ENCODE data around the gene SLC22A6. TPM values are rescaled to one million over a fixed set of nuclear protein-coding genes. Genes with fewer than 3 reads are reported as not detected.

SLC22A6 gene
- total and polyA plus RNA-seq, 2 experiments from 2014 or later, result not detected

DNA sequence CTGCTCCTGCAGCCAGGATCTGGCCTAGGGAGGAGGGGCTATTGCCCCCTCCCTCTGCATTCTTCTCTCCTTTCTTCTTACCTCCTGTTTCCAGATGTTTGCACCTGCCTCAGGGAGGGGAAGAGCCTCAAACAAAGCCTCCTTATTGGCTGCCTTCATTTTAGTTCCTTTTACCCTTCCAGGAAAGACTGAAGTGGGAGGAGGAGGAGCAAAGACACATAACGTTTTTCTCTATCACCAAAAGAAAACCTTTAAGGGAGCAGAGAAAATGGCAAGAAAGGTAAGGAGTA lies 50.3 kb downstream of the SLC22A6 start (continued):
- TF ChIP-seq ZNF462 (CRISPR knock-in tag; IDR thresholded peaks at IDR 0.05), result no peak

DNA sequence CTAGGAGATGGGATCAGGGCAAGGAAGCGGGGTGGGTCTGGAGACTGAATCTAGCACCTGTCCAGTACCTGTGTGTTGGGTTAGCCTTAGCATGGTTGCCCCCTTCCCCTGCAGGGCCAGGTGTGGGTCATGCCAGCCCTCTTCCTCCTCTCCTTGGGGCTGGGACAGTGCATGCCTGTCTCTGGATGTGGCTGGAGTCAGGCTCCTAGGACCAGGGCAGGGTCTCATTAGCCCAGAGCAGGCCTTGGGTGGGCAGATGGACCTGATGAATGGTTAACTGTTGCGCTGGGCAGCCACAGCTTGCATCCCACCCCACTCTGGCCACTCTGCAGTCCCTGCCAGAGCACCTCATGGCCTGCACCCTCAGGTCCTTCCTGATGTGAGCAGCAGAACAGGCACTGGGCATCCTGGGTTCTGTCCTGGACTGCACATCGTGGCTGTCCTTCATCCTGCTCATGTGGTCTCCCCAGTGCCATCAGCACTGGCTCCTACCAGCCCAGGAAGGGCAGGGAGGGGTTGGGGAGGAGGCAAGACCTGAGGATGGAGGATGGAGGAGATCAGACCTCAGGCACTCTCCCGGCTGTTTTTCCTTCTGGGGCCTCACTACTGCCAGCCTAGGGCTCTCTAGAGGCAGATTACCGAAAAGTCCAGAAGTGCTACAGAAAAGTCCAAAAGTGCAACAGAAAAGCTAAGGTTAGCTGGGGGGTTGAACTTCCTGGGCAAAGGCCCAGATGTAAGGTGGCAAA lies 50.8 kb downstream of the SLC22A6 start:
- no peaks in the 10 kb centered on the region for H3K36me3 ChIP-seq (ENCODE audit: insufficient read depth)
- no peak overlapping the region for H3K27ac ChIP-seq (ENCODE audit: low read depth)
- peaks cover 23% of the 10 kb centered on the region for H3K4me1 Mint-ChIP-seq
- H3K4me3 ChIP-seq, result no peak overlapping the region
- peaks cover 19% of the 10 kb centered on the region for H3K27me3 Mint-ChIP-seq (ENCODE audit: insufficient read depth, low read depth, poor library complexity)
- H3K4me1 ChIP-seq (ENCODE audit: insufficient read depth), result peaks cover 9% of the 10 kb centered on the region
- no peak overlapping the region for H3K27ac Mint-ChIP-seq
- H3K27me3 ChIP-seq (ENCODE audit: insufficient read depth), result peaks cover 17% of the 10 kb centered on the region
- H3F3A ChIP-seq (replicated peaks; ENCODE audit: low read depth), result no peaks in the 10 kb centered on the region
- H3K4me2 ChIP-seq, result no peak overlapping the region
- no peak for DNase-seq (ENCODE audit: low spot score)
- no peak overlapping the region for H3K4me3 Mint-ChIP-seq
- H3K9me3 Mint-ChIP-seq, result peaks cover 10% of the 10 kb centered on the region
- ATAC-seq, result no peak
- H4K20me1 ChIP-seq (replicated peaks; ENCODE audit: insufficient read depth), result no peaks in the 10 kb centered on the region
- no peaks in the 10 kb centered on the region for H3K79me2 ChIP-seq (replicated peaks; ENCODE audit: insufficient read depth)
- H3K36me3 Mint-ChIP-seq (ENCODE audit: low read depth), result peaks cover 7% of the 10 kb centered on the region; the same call in 1 of the 3 replicates
- H2AFZ ChIP-seq, result no peak overlapping the region
- no peaks in the 10 kb centered on the region for H3K9me2 ChIP-seq (ENCODE audit: insufficient read depth)
- no peak for TF ChIP-seq STAT1 (IDR thresholded peaks at IDR 0.05; ENCODE audit: unreplicated experiment)
- no peak for TF ChIP-seq CTCF (conservative IDR thresholded peaks at IDR 0.05; ENCODE audit: low read depth in 2 of 2)
- TF ChIP-seq EZH2 (IDR thresholded peaks at IDR 0.05; ENCODE audit: low read depth, unreplicated experiment), result no peak
- TF ChIP-seq, protein P1, sequence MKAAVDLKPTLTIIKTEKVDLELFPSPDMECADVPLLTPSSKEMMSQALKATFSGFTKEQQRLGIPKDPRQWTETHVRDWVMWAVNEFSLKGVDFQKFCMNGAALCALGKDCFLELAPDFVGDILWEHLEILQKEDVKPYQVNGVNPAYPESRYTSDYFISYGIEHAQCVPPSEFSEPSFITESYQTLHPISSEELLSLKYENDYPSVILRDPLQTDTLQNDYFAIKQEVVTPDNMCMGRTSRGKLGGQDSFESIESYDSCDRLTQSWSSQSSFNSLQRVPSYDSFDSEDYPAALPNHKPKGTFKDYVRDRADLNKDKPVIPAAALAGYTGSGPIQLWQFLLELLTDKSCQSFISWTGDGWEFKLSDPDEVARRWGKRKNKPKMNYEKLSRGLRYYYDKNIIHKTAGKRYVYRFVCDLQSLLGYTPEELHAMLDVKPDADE (IDR thresholded peaks at IDR 0.05), result no peak
- no peak for TF ChIP-seq EZH2phosphoT487 (IDR thresholded peaks at IDR 0.05; ENCODE audit: unreplicated experiment)
- no peak for TF ChIP-seq REST (IDR thresholded peaks at IDR 0.05; ENCODE audit: unreplicated experiment)
- no peak for TF ChIP-seq NANOG (IDR thresholded peaks at IDR 0.05; ENCODE audit: borderline replicate concordance)
- no peak for TF ChIP-seq ZNF331 (CRISPR knock-in tag; IDR thresholded peaks at IDR 0.05; ENCODE audit: low read depth)
- no peak for TF ChIP-seq ZNF114 (CRISPR knock-in tag; IDR thresholded peaks at IDR 0.05)
- no peak for TF ChIP-seq JUNB (IDR thresholded peaks at IDR 0.05; ENCODE audit: unreplicated experiment)
- no peak for TF ChIP-seq POLR2AphosphoS5 (IDR thresholded peaks at IDR 0.05; ENCODE audit: low read depth)
- no peak for TF ChIP-seq CREB1 (CRISPR knock-in tag; IDR thresholded peaks at IDR 0.05; ENCODE audit: low read depth)

All from GM23338 (cell line).